Subcutaneous adipose tissue (tissue), 4 donors: ENCODE measurements around the gene RPL31. TPM values are rescaled to one million over a fixed set of nuclear protein-coding genes. Genes with fewer than 3 reads are reported as not detected.

Source experiments
- CTCF ChIP-seq: fragments of 450-650 bp; IDR thresholded peaks from one replicate; pipeline ENCODE4 v1.5.1; 2016; ENCODE audit warnings: low read depth, mild to moderate bottlenecking, control low read depth, antibody characterized with exemption, moderate library complexity
- total RNA-seq, 4 donors: library from RNA; depleted of rRNA; stranded (reverse); fragments of >200 nt; gene quantifications; one replicate each; pipeline ENCODE4 v1.1.0, GENCODE V29; 2016

RPL31 gene
- total RNA-seq, 4 donors from 2014 or later: 1,572 to 2,109 (median 1,828) TPM

- no peak for TF ChIP-seq CTCF
Measured at GRCh38 chr2:100976061-100976460, 26.0 kb upstream of the RPL31 start.

- no peak for TF ChIP-seq CTCF
Measured at GRCh38 chr2:100976645-100977391, 25.3 kb upstream of the RPL31 start.

GRCh38 chr2:100977511-100977910 is 24.6 kb upstream of the RPL31 start:
- TF ChIP-seq CTCF: no peak

GRCh38 chr2:100978582-100979191 is 23.4 kb upstream of the RPL31 start:
- TF ChIP-seq CTCF: no peak

- TF ChIP-seq CTCF: no peak
Measured at GRCh38 chr2:100980046-100980445, 22.0 kb upstream of the RPL31 start.

- no peak for TF ChIP-seq CTCF
Measured at GRCh38 chr2:100981011-100981410, 21.1 kb upstream of the RPL31 start.

GRCh38 chr2:100982431-100982861 is 19.6 kb upstream of the RPL31 start:
- TF ChIP-seq CTCF: no peak
